Lower leg skin (tissue), 3 donors: ENCODE measurements around the gene UBE2V1.

Experiments used
- POLR2A ChIP-seq, 2 donors: fragments of 450-650 bp; IDR thresholded peaks; one replicate each; pipeline ENCODE4 v1.6.1; 2016 to 2017; ENCODE audit warnings: antibody characterized with exemption in 2 of 2, mild to moderate bottlenecking in 1 of 2, moderate library complexity in 1 of 2
- TF ChIP-seq, protein P1 (sequence below), 3 donors: fragments of 450-650 bp; IDR thresholded peaks; one replicate each; pipeline ENCODE4 v1.5.1; 2016; ENCODE audit warnings: antibody characterized with exemption in 3 of 3, mild to moderate bottlenecking in 3 of 3, moderate library complexity in 2 of 3

GRCh38 chr20:50122763-50123162 lies 9.8 kb upstream of the UBE2V1 start:
- no peak for TF ChIP-seq POLR2A (IDR thresholded peaks at IDR 0.05)
- TF ChIP-seq, protein P1, sequence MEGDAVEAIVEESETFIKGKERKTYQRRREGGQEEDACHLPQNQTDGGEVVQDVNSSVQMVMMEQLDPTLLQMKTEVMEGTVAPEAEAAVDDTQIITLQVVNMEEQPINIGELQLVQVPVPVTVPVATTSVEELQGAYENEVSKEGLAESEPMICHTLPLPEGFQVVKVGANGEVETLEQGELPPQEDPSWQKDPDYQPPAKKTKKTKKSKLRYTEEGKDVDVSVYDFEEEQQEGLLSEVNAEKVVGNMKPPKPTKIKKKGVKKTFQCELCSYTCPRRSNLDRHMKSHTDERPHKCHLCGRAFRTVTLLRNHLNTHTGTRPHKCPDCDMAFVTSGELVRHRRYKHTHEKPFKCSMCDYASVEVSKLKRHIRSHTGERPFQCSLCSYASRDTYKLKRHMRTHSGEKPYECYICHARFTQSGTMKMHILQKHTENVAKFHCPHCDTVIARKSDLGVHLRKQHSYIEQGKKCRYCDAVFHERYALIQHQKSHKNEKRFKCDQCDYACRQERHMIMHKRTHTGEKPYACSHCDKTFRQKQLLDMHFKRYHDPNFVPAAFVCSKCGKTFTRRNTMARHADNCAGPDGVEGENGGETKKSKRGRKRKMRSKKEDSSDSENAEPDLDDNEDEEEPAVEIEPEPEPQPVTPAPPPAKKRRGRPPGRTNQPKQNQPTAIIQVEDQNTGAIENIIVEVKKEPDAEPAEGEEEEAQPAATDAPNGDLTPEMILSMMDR (IDR thresholded peaks at IDR 0.05), result no peak
